T-cell (primary cell): ENCODE data around the gene CNTNAP2. TPM values are rescaled to one million over a fixed set of nuclear protein-coding genes. Genes with fewer than 3 reads are reported as not detected.

Experiments
- ATAC-seq, 4 experiments: fragments of 200-7000 bp in 3 of 4; fragments of 150-1000 bp in 1 of 4; cut with Tn5 transposase; replicated peaks in 1 of 4; 1 replicate in 3 of 4; 2 replicates in 1 of 4; pipeline ENCODE4 v1.10.0; 2021; ENCODE audit warnings: moderate library complexity in 3 of 4, mild to moderate bottlenecking in 2 of 4, moderate number of reproducible peaks in 1 of 4
- CTCF ChIA-PET, 2 donors: fragments of 300-600 bp; sonication (Branson Sonifier 250); formaldehyde crosslinking; loops; one replicate each; lab custom pipeline; 2022; ENCODE audit warnings: antibody characterized with exemption in 2 of 2; lab: Charles Lee
- POLR2A ChIA-PET, 2 donors: fragments of 300-600 bp; sonication (Branson Sonifier 250); formaldehyde crosslinking; loops; one replicate each; lab custom pipeline; 2022; ENCODE audit warnings: antibody characterized with exemption in 2 of 2; lab: Charles Lee
- DNase-seq, 35 experiments: peaks; one replicate each; pipeline versions ENCODE4 v3.0.0 to v3.0.0-alpha.2; 2013 to 2023
- H3K27ac ChIP-seq: one replicate; pipeline ENCODE4 v1.5.1; 2013; ENCODE audit warnings: low read length
- H3K27me3 ChIP-seq, 2 experiments: replicated peaks in 1 of 2; 1 replicate in 1 of 2; 2 replicates in 1 of 2; pipeline versions ENCODE4 v1.6.1 to v1.7.0; 2013; ENCODE audit warnings: low read length in 1 of 2, mixed read lengths in 1 of 2; ENCODE audit not compliant: control insufficient read depth in 2 of 2, insufficient read depth in 2 of 2; ENCODE audit errors: extremely low read depth in 1 of 2
- H3K36me3 ChIP-seq, 2 donors: 1 replicate in 1 of 2; 2 replicates in 1 of 2; pipeline versions ENCODE4 v1.6.1 to v1.7.0; 2013; ENCODE audit warnings: low read length in 1 of 2; ENCODE audit not compliant: control insufficient read depth in 2 of 2, insufficient read depth in 1 of 2; ENCODE audit errors: extremely low read depth in 1 of 2
- H3K4me1 ChIP-seq, 2 experiments: 1 replicate in 1 of 2; 2 replicates in 1 of 2; pipeline versions ENCODE4 v1.6.1 to v1.7.0; 2013; ENCODE audit warnings: low read length in 2 of 2, mixed read lengths in 1 of 2; ENCODE audit not compliant: insufficient read depth in 2 of 2, control insufficient read depth in 1 of 2; ENCODE audit errors: extremely low read depth in 1 of 2
- H3K4me3 ChIP-seq, 2 donors: 1 replicate in 1 of 2; 2 replicates in 1 of 2; pipeline versions ENCODE4 v1.5.1 to v1.7.0; 2013; ENCODE audit warnings: mild to moderate bottlenecking in 2 of 2, low read length in 1 of 2, moderate library complexity in 1 of 2; ENCODE audit not compliant: control insufficient read depth in 1 of 2; ENCODE audit errors: extremely low read depth in 1 of 2
- H3K9me3 ChIP-seq: 2 replicates; pipeline ENCODE4 v1.7.0; 2013
- H3K27ac Mint-ChIP-seq, 2 donors: one replicate each; pipeline ENCODE4 v1.8.0; 2020 to 2021; ENCODE audit warnings: mild to moderate bottlenecking in 2 of 2, mixed read lengths in 2 of 2
- H3K27me3 Mint-ChIP-seq, 2 donors: one replicate each; pipeline ENCODE4 v1.8.0; 2021 to 2022; ENCODE audit warnings: mixed read lengths in 2 of 2
- H3K36me3 Mint-ChIP-seq: one replicate; pipeline ENCODE4 v1.8.0; 2021; ENCODE audit warnings: mixed read lengths
- H3K4me1 Mint-ChIP-seq, 3 donors: one replicate each; pipeline ENCODE4 v1.8.0; 2020 to 2022; ENCODE audit warnings: mixed read lengths in 3 of 3, mild to moderate bottlenecking in 1 of 3
- H3K4me3 Mint-ChIP-seq, 3 donors: one replicate each; pipeline ENCODE4 v1.8.0; 2020 to 2022; ENCODE audit warnings: mild to moderate bottlenecking in 3 of 3, mixed read lengths in 3 of 3, moderate library complexity in 3 of 3
- H3K9me3 Mint-ChIP-seq, 3 donors: one replicate each; pipeline ENCODE4 v1.8.0; 2020 to 2022; ENCODE audit warnings: mixed read lengths in 3 of 3
- WGBS: methylation state at CpG from one replicate; pipeline ENCODE4 v1.1.5; 2013; ENCODE audit warnings: missing lambda C conversion rate; ENCODE audit not compliant: insufficient coverage; 5-methylcytosine and 5-hydroxymethylcytosine counted together
- total RNA-seq, 35 experiments: library from RNA in 6 of 35; stranded (reverse) in 6 of 35; fragments of 120-200 nt in 1 of 35; gene quantifications; one replicate each; pipeline versions ENCODE4 v1.2.1 to v1.2.4 and lab custom pipeline; 2013 to 2026

The CNTNAP2 gene
- total RNA-seq, 5 donors from 2014 or later (not counting 1 experiment from before 2014, with no cell fraction given): 0.15 to 0.72 (median 0.21) TPM

DNA sequence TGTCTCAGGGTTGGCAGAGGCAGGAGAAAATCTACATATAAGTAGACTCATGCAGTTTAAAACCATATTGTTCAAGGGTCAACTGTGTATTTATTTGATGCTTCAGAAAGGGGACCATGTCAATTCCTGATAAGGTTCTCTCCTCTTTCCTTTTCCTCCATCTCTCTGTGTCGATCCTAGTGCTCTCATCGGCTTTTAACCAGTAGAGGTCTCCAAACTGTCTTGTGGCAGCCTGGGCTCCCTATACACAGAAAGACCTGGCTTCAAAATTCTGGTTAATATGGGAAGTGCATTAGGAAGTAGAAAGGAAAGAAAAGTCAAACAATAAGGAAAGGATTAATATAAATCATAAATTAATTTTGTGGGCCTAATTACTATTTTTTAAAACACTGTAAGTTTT lies 2169.5 kb downstream of the CNTNAP2 start:
- no peak overlapping the region for H3K27ac ChIP-seq
- no peaks in the 10 kb centered on the region for H3K27me3 ChIP-seq
- peaks cover 0 to 4% (median 0%) of the 10 kb centered on the region in 3 donors for H3K9me3 Mint-ChIP-seq
- H3K36me3 ChIP-seq: no peaks in the 10 kb centered on the region
- DNase-seq: no peak
- H3K4me1 Mint-ChIP-seq: no peaks in the 10 kb centered on the region
- no peak for ATAC-seq
- H3K4me3 ChIP-seq: no peak overlapping the region
- H3K27me3 Mint-ChIP-seq: peaks cover 4 to 19% of the 10 kb centered on the region in 2 donors
- POLR2A ChIA-PET: no interaction called here
- CTCF ChIA-PET: no interaction called here
- H3K36me3 Mint-ChIP-seq: no peaks in the 10 kb centered on the region
- H3K9me3 ChIP-seq: no peaks in the 10 kb centered on the region
- no peaks in the 10 kb centered on the region for H3K4me1 ChIP-seq
- no peak overlapping the region for H3K4me3 Mint-ChIP-seq
- H3K27ac Mint-ChIP-seq: no peak overlapping the region
- WGBS: no CpG with 5 or more reads among the region's 2 CpGs

DNA sequence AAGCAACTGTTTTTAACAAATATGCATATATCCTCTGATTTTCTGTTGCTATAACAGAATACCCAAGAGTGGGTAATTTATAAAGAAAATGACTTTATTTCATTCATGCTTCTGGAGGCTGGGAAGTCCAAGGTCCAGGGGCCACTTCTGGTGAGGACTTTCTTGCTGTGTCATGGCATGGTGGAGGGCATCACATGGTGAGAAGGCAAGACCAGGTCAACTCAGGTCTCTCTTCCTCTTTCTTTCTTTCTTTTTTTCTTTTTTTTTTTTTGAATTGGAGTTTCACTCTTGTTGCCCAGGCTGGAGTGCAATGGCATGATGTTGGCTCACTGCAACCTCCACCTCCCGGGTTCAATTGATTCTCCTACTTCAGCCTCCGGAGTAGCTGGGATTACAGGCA lies 2170.9 kb downstream of the CNTNAP2 start:
- Histone ChIP-seq H3K9me3 (no peaks in the 10 kb centered on the region), H3K27me3 (no peaks in the 10 kb centered on the region), H3K27ac (no peak overlapping the region), H3K36me3 (no peaks in the 10 kb centered on the region), H3K4me1 (no peaks in the 10 kb centered on the region), H3K4me3 (no peak overlapping the region)
- H3K27me3 Mint-ChIP-seq: peaks cover 4 to 22% of the 10 kb centered on the region in 2 donors
- no CpG with 5 or more reads among the region's 2 CpGs for WGBS
- DNase-seq (no peak), ATAC-seq (no peak)
- POLR2A ChIA-PET: no interaction called here
- H3K4me1 Mint-ChIP-seq: no peaks in the 10 kb centered on the region
- H3K9me3 Mint-ChIP-seq: peaks cover 0 to 4% (median 0%) of the 10 kb centered on the region in 3 donors
- no peak overlapping the region for H3K27ac Mint-ChIP-seq
- H3K4me3 Mint-ChIP-seq: no peak overlapping the region
- no peaks in the 10 kb centered on the region for H3K36me3 Mint-ChIP-seq
- CTCF ChIA-PET: interaction anchor here (0.7 kb wide), 2 partner anchors 13 to 15 kb away, joined by 3 to 4 read pairs; no protein-coding TSS in a partner anchor

- H3K4me3 ChIP-seq: no peak overlapping the region
- H3K4me1 ChIP-seq: no peaks in the 10 kb centered on the region
- Mint-ChIP-seq H3K4me3 (no peak overlapping the region), H3K4me1 (no peaks in the 10 kb centered on the region), H3K27me3 (peaks cover 4 to 22% of the 10 kb centered on the region in 2 donors), H3K27ac (no peak overlapping the region), H3K9me3 (peaks cover 0 to 1% (median 0%) of the 10 kb centered on the region in 3 donors), H3K36me3 (no peaks in the 10 kb centered on the region)
- ATAC-seq (no peak), DNase-seq (no peak)
- ChIA-PET CTCF (no interaction called here), POLR2A (no interaction called here)
- H3K27me3 ChIP-seq: no peaks in the 10 kb centered on the region
- H3K27ac ChIP-seq: no peak overlapping the region
- no peaks in the 10 kb centered on the region for H3K9me3 ChIP-seq
- H3K36me3 ChIP-seq: no peaks in the 10 kb centered on the region
- no CpG with 5 or more reads among the region's 1 CpG for WGBS
Observed at GRCh38 chr7:148288592-148289151, 2172.1 kb downstream of the CNTNAP2 start.

GRCh38 chr7:148289630-148290029 lies 2173.0 kb downstream of the CNTNAP2 start:
- H3K9me3 ChIP-seq: no peaks in the 10 kb centered on the region
- H3K36me3 Mint-ChIP-seq: no peaks in the 10 kb centered on the region
- H3K27ac Mint-ChIP-seq: no peak overlapping the region
- no peak overlapping the region for H3K27ac ChIP-seq
- no peaks in the 10 kb centered on the region for H3K4me1 Mint-ChIP-seq
- H3K4me3 ChIP-seq: no peak overlapping the region
- CTCF ChIA-PET: interaction anchor here in 1 of 2 donors (0.9 kb wide), 1 partner anchor 48 kb away, joined by 3 read pairs; no protein-coding TSS in a partner anchor
- no peak for DNase-seq
- peaks cover 2 to 22% of the 10 kb centered on the region in 2 donors for H3K27me3 Mint-ChIP-seq
- no peaks in the 10 kb centered on the region for H3K27me3 ChIP-seq
- H3K4me3 Mint-ChIP-seq: no peak overlapping the region
- POLR2A ChIA-PET: no interaction called here
- ATAC-seq: no peak
- no peaks in the 10 kb centered on the region for H3K9me3 Mint-ChIP-seq
- no peaks in the 10 kb centered on the region for H3K4me1 ChIP-seq
- no CpG with 5 or more reads among the region's 1 CpG for WGBS
- no peaks in the 10 kb centered on the region for H3K36me3 ChIP-seq

GRCh38 chr7:148290538-148290937 lies 2173.9 kb downstream of the CNTNAP2 start:
- Mint-ChIP-seq H3K27me3 (peaks cover 0 to 22% of the 10 kb centered on the region in 2 donors), H3K4me1 (no peaks in the 10 kb centered on the region), H3K4me3 (no peak overlapping the region), H3K9me3 (no peaks in the 10 kb centered on the region), H3K36me3 (no peaks in the 10 kb centered on the region), H3K27ac (no peak overlapping the region)
- Histone ChIP-seq H3K27me3 (no peaks in the 10 kb centered on the region), H3K27ac (no peak overlapping the region), H3K4me1 (no peaks in the 10 kb centered on the region), H3K9me3 (no peaks in the 10 kb centered on the region), H3K36me3 (no peaks in the 10 kb centered on the region), H3K4me3 (no peak overlapping the region)
- CTCF ChIA-PET: no interaction called here
- POLR2A ChIA-PET: no interaction called here
- ATAC-seq (no peak), DNase-seq (no peak)
- 69% methylated on average over 2 of the region's 3 CpGs for WGBS

DNA sequence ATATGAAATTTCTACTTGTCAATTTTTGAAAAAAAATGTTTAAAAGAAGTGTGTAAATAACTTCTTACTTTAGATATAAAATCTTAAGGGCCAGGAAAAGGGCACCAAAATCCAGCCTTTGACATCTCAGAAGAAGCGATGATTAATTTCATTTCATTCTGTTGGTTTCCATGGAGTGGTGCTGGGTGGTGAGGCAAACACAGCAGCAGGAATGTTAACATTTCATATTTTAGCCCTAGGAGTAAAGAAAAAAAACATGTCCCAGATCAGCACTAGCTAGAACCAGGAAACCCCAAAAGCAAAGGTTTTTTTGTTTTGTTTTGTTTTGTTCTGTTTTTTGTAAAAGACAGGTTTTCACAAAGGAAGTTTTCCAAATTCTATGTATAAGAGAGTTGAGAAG lies 2175.2 kb downstream of the CNTNAP2 start:
- POLR2A ChIA-PET: no interaction called here
- ATAC-seq (no peak), DNase-seq (no peak)
- no peak overlapping the region for H3K4me3 ChIP-seq
- H3K27me3 Mint-ChIP-seq: peaks cover 0 to 19% of the 10 kb centered on the region in 2 donors
- no peaks in the 10 kb centered on the region for H3K27me3 ChIP-seq
- H3K4me3 Mint-ChIP-seq: no peak overlapping the region
- H3K9me3 Mint-ChIP-seq: peaks cover 0 to under 1% (median 0%) of the 10 kb centered on the region in 3 donors
- H3K9me3 ChIP-seq: no peaks in the 10 kb centered on the region
- H3K27ac ChIP-seq: no peak overlapping the region
- no peaks in the 10 kb centered on the region for H3K4me1 Mint-ChIP-seq
- CTCF ChIA-PET: interaction anchor here in 1 of 2 donors (0.7 kb wide), 1 partner anchor 101 kb away, joined by 3 read pairs; no protein-coding TSS in a partner anchor
- no peak overlapping the region for H3K27ac Mint-ChIP-seq
- no peaks in the 10 kb centered on the region for H3K36me3 ChIP-seq
- no peaks in the 10 kb centered on the region for H3K4me1 ChIP-seq
- no peaks in the 10 kb centered on the region for H3K36me3 Mint-ChIP-seq
- no CpG with 5 or more reads among the region's 1 CpG for WGBS
